Esophagus squamous epithelium (tissue), 4 donors: ENCODE measurements around the gene MUC5AC.

Experiments used
- POLR2A ChIP-seq, 4 donors: fragments of 450-650 bp; IDR thresholded peaks; one replicate each; pipeline ENCODE4 v1.6.1; 2017; ENCODE audit warnings: antibody characterized with exemption in 4 of 4, mild to moderate bottlenecking in 4 of 4, moderate library complexity in 3 of 4
- TF ChIP-seq, protein P1 (sequence below), 6 experiments: fragments of 450-650 bp in 4 of 6; fragments of 200-600 bp in 2 of 6; sonication (generic) in 2 of 6; IDR thresholded peaks; one replicate each; pipeline ENCODE4 v1.5.1; 2016 to 2019; ENCODE audit warnings: antibody characterized with exemption in 6 of 6, mild to moderate bottlenecking in 4 of 6, moderate library complexity in 4 of 6

DNA sequence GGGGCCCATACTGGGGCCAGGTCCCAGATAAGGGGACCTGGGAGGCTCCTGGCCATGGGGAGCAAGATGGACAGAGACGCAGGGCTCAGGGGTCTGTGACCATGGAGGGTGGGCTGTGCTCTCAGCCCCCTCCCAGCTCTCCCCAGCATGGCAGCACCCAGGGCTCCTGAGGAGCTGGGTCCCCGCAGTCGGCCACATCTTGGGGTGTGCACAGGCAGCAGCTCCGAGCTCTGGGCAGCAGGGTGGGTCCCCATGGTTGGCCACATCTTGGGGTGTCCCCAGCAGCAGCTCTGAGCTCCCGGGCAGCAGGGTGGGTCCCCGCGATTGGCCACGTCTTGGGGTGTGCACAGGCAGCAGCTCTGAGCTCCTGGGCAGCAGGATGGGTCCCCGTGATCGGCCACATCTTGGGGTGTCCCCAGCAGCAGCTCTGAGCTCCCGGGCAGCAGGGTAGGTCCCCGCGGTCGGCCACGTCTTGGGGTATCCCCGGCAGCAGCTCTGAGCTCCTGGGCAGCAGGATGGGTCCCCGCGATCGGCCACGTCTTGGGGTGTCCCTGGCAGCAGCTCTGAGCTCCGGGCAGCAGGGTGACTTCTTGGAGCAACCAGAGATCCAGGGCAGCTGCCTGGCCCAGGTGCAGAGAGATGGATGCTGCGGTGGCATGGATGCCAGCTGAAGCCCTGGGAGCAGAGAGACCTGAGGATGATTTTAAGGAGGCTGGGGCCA lies 46.8 kb downstream of the MUC5AC start:
- TF ChIP-seq, protein P1, sequence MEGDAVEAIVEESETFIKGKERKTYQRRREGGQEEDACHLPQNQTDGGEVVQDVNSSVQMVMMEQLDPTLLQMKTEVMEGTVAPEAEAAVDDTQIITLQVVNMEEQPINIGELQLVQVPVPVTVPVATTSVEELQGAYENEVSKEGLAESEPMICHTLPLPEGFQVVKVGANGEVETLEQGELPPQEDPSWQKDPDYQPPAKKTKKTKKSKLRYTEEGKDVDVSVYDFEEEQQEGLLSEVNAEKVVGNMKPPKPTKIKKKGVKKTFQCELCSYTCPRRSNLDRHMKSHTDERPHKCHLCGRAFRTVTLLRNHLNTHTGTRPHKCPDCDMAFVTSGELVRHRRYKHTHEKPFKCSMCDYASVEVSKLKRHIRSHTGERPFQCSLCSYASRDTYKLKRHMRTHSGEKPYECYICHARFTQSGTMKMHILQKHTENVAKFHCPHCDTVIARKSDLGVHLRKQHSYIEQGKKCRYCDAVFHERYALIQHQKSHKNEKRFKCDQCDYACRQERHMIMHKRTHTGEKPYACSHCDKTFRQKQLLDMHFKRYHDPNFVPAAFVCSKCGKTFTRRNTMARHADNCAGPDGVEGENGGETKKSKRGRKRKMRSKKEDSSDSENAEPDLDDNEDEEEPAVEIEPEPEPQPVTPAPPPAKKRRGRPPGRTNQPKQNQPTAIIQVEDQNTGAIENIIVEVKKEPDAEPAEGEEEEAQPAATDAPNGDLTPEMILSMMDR (IDR thresholded peaks at IDR 0.05) = no peak
- no peak for TF ChIP-seq POLR2A (IDR thresholded peaks at IDR 0.05)
